Cardiac atrium fibroblast (primary cell): ENCODE data around the gene ACP2. TPM values are rescaled to one million over a fixed set of nuclear protein-coding genes. Genes with fewer than 3 reads are reported as not detected.

Experiments used
- total RNA-seq: library from RNA; depleted of rRNA; stranded (reverse); fragments of >200 nt; gene quantifications from 2 replicates; pipeline ENCODE4 v1.2.3, GENCODE V29; 2015

The ACP2 gene, protein sequence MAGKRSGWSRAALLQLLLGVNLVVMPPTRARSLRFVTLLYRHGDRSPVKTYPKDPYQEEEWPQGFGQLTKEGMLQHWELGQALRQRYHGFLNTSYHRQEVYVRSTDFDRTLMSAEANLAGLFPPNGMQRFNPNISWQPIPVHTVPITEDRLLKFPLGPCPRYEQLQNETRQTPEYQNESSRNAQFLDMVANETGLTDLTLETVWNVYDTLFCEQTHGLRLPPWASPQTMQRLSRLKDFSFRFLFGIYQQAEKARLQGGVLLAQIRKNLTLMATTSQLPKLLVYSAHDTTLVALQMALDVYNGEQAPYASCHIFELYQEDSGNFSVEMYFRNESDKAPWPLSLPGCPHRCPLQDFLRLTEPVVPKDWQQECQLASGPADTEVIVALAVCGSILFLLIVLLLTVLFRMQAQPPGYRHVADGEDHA
- 30.0 and 37.1 TPM in 2 replicates for total RNA-seq

DNA sequence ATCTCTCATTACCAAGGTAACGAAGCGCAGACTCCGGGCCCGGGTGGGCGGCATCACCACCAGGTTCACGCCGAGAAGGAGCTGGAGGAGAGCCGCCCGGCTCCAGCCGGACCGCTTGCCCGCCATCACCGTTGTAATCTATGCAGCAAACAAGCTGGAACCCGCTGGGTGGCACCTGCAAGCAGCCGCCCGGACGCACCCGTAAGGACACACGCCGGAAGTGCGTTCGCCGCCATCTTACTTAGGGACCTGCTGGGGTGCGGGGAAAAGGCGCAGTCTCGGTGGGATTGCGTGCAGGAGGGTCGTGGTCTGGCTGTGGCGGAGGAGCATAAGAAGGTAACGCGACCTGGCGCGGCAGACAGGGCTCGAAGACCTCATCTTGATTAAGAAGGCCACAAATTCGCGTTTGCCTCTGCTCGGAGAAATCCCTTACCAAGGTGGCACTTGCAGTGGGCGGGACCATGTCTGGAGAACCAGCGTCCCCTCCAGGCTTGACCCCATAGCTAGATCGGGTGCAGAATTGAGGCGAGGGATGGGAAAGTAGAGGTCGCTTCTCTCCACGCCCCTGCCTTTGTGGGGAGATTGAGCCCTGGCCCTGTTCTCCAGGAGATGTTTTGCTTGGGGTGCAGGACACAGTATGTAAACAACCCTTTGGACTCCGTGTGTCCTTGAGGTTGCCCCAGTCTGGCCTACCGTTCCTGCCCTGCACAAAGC lies at the start of gene ACP2:
Gene ACP2 (minus strand): TSS at position 151 of the 714 bp plus-strand sequence. CDS start 25 bp downstream, at position 126.

GRCh38 chr11:47269829-47270305 lies 21.3 kb upstream of the ACP2 start, which contains the start of gene MADD:
Gene MADD (plus strand): TSS chr11:47270133.

GRCh38 chr11:47257517-47258316 lies 9.1 kb upstream of the ACP2 start, which contains the start of gene NR1H3:
Gene NR1H3 (plus strand): TSS chr11:47257996. CDS start chr11:47259217, 1,221 bp downstream.

Other genes starting within 250 kb of the ACP2 start
- gene ARFGAP2, start 71.9 kb downstream of the ACP2 start, total RNA-seq: 72.3 and 87.2 TPM in 2 replicates
- 13.2 and 17.2 TPM in 2 replicates for gene PACSIN3, start 62.4 kb downstream of the ACP2 start, total RNA-seq
- gene DDB2, start 33.8 kb downstream of the ACP2 start, total RNA-seq: 5.2 and 23.7 TPM in 2 replicates
- gene NR1H3, start 9.2 kb upstream of the ACP2 start, total RNA-seq: 24.0 and 28.7 TPM in 2 replicates
- 10.0 and 14.4 TPM in 2 replicates for gene MADD, start 21.3 kb upstream of the ACP2 start, total RNA-seq
- not detected in 2 replicates for gene MYBPC3, start 103.9 kb upstream of the ACP2 start, total RNA-seq
- gene SPI1, start 129.7 kb upstream of the ACP2 start, total RNA-seq: not detected in 2 replicates
- 141 and 145 TPM in 2 replicates for gene SLC39A13, start 159.8 kb upstream of the ACP2 start, total RNA-seq
- 117 and 138 TPM in 2 replicates for gene PSMC3, start 177.6 kb upstream of the ACP2 start, total RNA-seq
- not detected in 2 replicates for gene RAPSN, start 200.3 kb upstream of the ACP2 start, total RNA-seq